CD4-positive, alpha-beta T cell (primary cell): ENCODE data around the gene TEFM. TPM values are rescaled to one million over a fixed set of nuclear protein-coding genes. Genes with fewer than 3 reads are reported as not detected.

Experiments used
- ATAC-seq: fragments of 200-7000 bp; cut with Tn5 transposase; one replicate; pipeline ENCODE4 v1.10.0; 2022; ENCODE audit warnings: mild to moderate bottlenecking; ENCODE audit not compliant: poor library complexity
- CTCF ChIA-PET: fragments of 350-600 bp; sonication (Branson Sonifier 250); formaldehyde crosslinking; loops from one replicate; lab custom pipeline; 2021; ENCODE audit warnings: antibody characterized with exemption, inconsistent platforms; lab: Charles Lee
- POLR2A ChIA-PET: fragments of 350-600 bp; sonication (Branson Sonifier 250); formaldehyde crosslinking; loops from one replicate; lab custom pipeline; 2021; ENCODE audit warnings: antibody characterized with exemption, inconsistent platforms; lab: Charles Lee
- DNase-seq, 14 experiments: peaks; one replicate each; pipeline ENCODE4 v3.0.0-alpha.2; 2013 to 2020; ENCODE audit warnings: mixed read lengths in 2 of 14
- H3K27ac ChIP-seq, 2 donors: one replicate each; pipeline versions ENCODE4 v1.5.1 to v1.7.0; 2013; ENCODE audit warnings: low read length in 2 of 2, low read depth in 1 of 2, mild to moderate bottlenecking in 1 of 2
- H3K27me3 ChIP-seq, 2 experiments: 1 replicate in 1 of 2; 2 replicates in 1 of 2; pipeline versions ENCODE4 v1.6.1 to v1.7.0; 2013; ENCODE audit warnings: low read length in 2 of 2, control low read depth in 1 of 2, mild to moderate bottlenecking in 1 of 2, moderate library complexity in 1 of 2; ENCODE audit not compliant: insufficient read depth in 2 of 2, control insufficient read depth in 1 of 2
- H3K36me3 ChIP-seq: one replicate; pipeline ENCODE4 v1.6.1; 2013; ENCODE audit warnings: low read length, control low read depth; ENCODE audit not compliant: insufficient read depth
- H3K4me1 ChIP-seq: one replicate; pipeline ENCODE4 v1.6.1; 2013; ENCODE audit warnings: low read length, control low read depth; ENCODE audit not compliant: insufficient read depth
- H3K4me3 ChIP-seq: one replicate; pipeline ENCODE4 v1.5.1; 2013; ENCODE audit warnings: mild to moderate bottlenecking, low read length, moderate library complexity
- H3K9me3 ChIP-seq, 2 experiments: 1 replicate in 1 of 2; 2 replicates in 1 of 2; pipeline versions ENCODE4 v1.6.1 to v1.7.0; 2013; ENCODE audit warnings: low read length in 2 of 2, mild to moderate bottlenecking in 2 of 2, control low read depth in 1 of 2, moderate library complexity in 1 of 2; ENCODE audit not compliant: control insufficient read depth in 1 of 2, insufficient read depth in 1 of 2
- H3K27ac Mint-ChIP-seq: one replicate; pipeline ENCODE4 v1.8.0; 2020; ENCODE audit warnings: mixed read lengths
- H3K27me3 Mint-ChIP-seq: one replicate; pipeline ENCODE4 v1.8.0; 2021; ENCODE audit warnings: mixed read lengths
- H3K36me3 Mint-ChIP-seq: one replicate; pipeline ENCODE4 v1.8.0; 2021; ENCODE audit warnings: low read depth, mixed read lengths
- H3K4me1 Mint-ChIP-seq: one replicate; pipeline ENCODE4 v1.8.0; 2021; ENCODE audit warnings: low read depth, mixed read lengths
- H3K4me3 Mint-ChIP-seq: one replicate; pipeline ENCODE4 v1.8.0; 2020; ENCODE audit warnings: mild to moderate bottlenecking, mixed read lengths
- H3K9me3 Mint-ChIP-seq: one replicate; pipeline ENCODE4 v1.8.0; 2020; ENCODE audit warnings: mixed read lengths
- intact Hi-C, 2 experiments: fragments of 100-400 bp; cut with DNase I in 1 of 2; cut with micrococcal nuclease in 1 of 2; formaldehyde crosslinking; loops; one replicate each; pipeline versions ENCODE4 v1.15.1 to v1.9.0; 2023 to 2025; cut with DNase I, micrococcal nuclease
- polyA plus RNA-seq, 2 donors: library from polyadenylated mRNA; unstranded; fragments of 120-200 nt; gene quantifications; one replicate each; pipeline ENCODE4 v1.2.1, GENCODE V29; 2013
- total RNA-seq, 174 experiments: library from RNA in 2 of 174; stranded (reverse) in 2 of 174; gene quantifications; one replicate each; pipeline ENCODE4 v1.2.3 and lab custom pipeline; 2021 to 2026
- TF ChIP-seq, protein P1 (sequence below): fragments of 200-600 bp; IDR thresholded peaks from one replicate; pipeline ENCODE4 v1.8.0; 2022; ENCODE audit warnings: antibody characterized with exemption, mild to moderate bottlenecking

TEFM gene, protein sequence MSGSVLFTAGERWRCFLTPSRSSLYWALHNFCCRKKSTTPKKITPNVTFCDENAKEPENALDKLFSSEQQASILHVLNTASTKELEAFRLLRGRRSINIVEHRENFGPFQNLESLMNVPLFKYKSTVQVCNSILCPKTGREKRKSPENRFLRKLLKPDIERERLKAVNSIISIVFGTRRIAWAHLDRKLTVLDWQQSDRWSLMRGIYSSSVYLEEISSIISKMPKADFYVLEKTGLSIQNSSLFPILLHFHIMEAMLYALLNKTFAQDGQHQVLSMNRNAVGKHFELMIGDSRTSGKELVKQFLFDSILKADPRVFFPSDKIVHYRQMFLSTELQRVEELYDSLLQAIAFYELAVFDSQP
- total RNA-seq = 1 to 10 TPM; 7.8 to 8.9 TPM
- polyA plus RNA-seq (2013, experiment 1 of 2) = 15.6 TPM
- 15.4 TPM for polyA plus RNA-seq (2013, experiment 2 of 2)
- total RNA-seq (lab: John Stamatoyannopoulos, UW) = 6.2 to 21.6 (median 13.4) reads per million in 172 experiments

DNA sequence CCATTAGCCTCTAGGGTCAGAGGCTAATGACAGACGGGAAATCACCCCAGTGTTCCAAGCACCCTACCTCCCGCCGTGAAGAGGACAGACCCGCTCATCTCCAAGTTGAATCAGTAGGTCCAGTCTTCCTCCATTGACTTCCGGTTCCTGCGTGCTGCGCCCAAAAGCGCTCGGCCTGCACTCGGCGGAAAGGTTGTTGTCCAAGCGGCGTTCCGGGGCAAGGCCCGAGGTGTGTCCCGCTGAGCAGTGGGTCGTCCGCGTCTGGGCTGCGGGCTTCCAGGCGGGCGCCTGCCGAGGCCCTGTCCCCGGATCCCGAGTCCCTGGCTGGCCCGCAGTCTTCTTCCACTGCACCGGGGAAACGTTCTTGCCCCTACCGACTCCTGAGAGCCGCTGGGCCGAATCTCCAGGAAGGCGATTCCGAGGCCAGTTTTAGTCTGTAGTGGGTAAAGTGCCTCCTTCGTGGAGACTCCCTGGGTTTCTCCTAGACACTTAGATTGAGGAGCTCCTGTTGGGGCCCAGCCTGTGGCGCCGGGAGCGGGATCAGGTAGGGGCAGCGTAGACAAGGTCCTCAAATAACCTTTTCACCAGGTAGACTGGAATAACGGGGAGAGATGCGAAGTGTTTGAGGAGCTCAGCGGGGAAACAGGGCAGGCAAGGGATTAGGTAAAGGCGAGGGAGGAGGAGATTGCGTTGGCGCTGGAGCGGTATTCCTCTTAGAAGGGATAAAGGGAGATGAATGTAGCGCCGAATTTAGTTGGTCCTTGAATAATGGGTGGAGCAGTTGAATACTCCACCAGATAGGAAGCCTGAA lies at the start of gene TEFM:
TEFM (minus strand) TSS at position 138 of the 811 bp plus-strand sequence; CDS start at position 98, 40 bp downstream.
- POLR2A ChIA-PET = interaction anchor here (0.5 to 1.0 kb wide), 6 partner anchors 11 to 174 kb away, joined by 3 to 6 read pairs (median 4); no protein-coding TSS in a partner anchor
- peak within 1 kb of the TSS; percentile 86 for H3K27ac Mint-ChIP-seq
- H3K9me3 ChIP-seq = no peaks in the 10 kb centered on the region
- peaks cover 56% of the 10 kb centered on the region for H3K4me1 Mint-ChIP-seq
- H3K36me3 Mint-ChIP-seq = peaks cover 29% of the 10 kb centered on the region
- H3K27me3 ChIP-seq = no peaks in the 10 kb centered on the region
- peak within 1 kb of the TSS; percentile 89 for H3K4me3 ChIP-seq
- no peaks in the 10 kb centered on the region for H3K9me3 Mint-ChIP-seq
- CTCF ChIA-PET = no interaction called here
- H3K27me3 Mint-ChIP-seq = no peaks in the 10 kb centered on the region
- H3K4me1 ChIP-seq = peaks cover 24% of the 10 kb centered on the region
- ATAC-seq (peak; percentile 93), DNase-seq (peak; percentile 75 to 92 (median 86))
- TF ChIP-seq, protein P1, sequence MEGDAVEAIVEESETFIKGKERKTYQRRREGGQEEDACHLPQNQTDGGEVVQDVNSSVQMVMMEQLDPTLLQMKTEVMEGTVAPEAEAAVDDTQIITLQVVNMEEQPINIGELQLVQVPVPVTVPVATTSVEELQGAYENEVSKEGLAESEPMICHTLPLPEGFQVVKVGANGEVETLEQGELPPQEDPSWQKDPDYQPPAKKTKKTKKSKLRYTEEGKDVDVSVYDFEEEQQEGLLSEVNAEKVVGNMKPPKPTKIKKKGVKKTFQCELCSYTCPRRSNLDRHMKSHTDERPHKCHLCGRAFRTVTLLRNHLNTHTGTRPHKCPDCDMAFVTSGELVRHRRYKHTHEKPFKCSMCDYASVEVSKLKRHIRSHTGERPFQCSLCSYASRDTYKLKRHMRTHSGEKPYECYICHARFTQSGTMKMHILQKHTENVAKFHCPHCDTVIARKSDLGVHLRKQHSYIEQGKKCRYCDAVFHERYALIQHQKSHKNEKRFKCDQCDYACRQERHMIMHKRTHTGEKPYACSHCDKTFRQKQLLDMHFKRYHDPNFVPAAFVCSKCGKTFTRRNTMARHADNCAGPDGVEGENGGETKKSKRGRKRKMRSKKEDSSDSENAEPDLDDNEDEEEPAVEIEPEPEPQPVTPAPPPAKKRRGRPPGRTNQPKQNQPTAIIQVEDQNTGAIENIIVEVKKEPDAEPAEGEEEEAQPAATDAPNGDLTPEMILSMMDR = no peak
- intact Hi-C loops = loop anchor here in 1 of 2 experiments (5.0 to 10.0 kb wide), 2 partner anchors 74 to 432 kb away; partner anchors contain the start of genes ATAD5 and GOSR1
- peak within 1 kb of the TSS; percentile 89 for H3K4me3 Mint-ChIP-seq
- peaks cover 6% of the 10 kb centered on the region for H3K36me3 ChIP-seq
- peak within 1 kb of the TSS; percentile 73 to 84 for H3K27ac ChIP-seq

DNA sequence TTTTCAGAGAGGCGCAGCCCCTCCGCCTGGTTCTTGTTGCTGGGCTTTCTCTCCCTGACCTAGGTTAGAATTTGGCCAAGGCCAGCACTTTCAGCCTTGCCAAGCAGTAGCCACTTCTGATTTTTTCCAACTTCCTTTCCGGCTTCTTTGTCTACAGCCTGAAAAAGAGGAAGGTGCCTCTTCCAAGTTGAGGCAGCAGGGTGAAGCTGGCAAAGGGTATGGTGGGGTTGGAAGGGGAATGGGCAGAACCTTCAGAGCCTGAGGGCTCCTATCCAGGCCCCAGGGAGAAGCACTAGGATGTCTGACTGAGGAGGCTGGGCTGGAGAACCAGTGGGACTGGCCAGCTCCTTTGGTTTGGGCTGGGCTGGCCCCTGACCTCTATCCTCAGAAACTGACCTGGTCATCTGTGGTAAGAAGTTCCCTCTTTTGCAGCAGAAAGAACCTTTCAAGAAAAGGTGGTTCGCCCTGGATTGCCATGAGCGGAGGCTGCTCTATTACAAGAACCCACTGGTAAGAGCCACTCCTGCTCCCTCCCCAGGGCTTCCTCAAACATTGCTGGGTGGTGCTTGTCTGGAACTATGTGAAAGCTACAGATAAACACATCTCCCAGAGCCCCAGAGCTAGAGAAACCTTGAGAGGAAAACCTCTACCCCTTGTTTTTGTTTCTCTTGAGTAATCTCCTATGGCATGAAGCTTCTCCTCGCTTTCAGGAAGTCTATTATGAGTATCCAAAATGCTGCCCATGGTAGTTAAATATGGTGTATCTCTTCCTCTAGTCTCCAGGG lies 48.2 kb upstream of the TEFM start:
- no peaks in the 10 kb centered on the region for H3K36me3 Mint-ChIP-seq
- no peak overlapping the region for H3K27ac ChIP-seq
- H3K4me1 Mint-ChIP-seq = no peaks in the 10 kb centered on the region
- ChIA-PET CTCF (no interaction called here), POLR2A (no interaction called here)
- no peak for ATAC-seq
- intact Hi-C loops = no loop called here
- no peaks in the 10 kb centered on the region for H3K9me3 ChIP-seq
- no peak overlapping the region for H3K4me3 Mint-ChIP-seq
- H3K4me3 ChIP-seq = no peak overlapping the region
- H3K27ac Mint-ChIP-seq = no peak overlapping the region
- TF ChIP-seq, protein P1 = no peak
- H3K4me1 ChIP-seq = no peaks in the 10 kb centered on the region
- peak in 1 of 14 experiments; percentile 24 for DNase-seq
- no peaks in the 10 kb centered on the region for H3K36me3 ChIP-seq
- no peaks in the 10 kb centered on the region for H3K27me3 Mint-ChIP-seq
- no peaks in the 10 kb centered on the region for H3K9me3 Mint-ChIP-seq
- no peaks in the 10 kb centered on the region for H3K27me3 ChIP-seq
